Measurements from ENCODE around the gene PTPRE.
"Not testable (repeated sequence)": the region's sequence is repeated elsewhere in the genome, so short reads cannot be mapped to it uniquely, and the experiment has no call there.

The PTPRE gene

DNA sequence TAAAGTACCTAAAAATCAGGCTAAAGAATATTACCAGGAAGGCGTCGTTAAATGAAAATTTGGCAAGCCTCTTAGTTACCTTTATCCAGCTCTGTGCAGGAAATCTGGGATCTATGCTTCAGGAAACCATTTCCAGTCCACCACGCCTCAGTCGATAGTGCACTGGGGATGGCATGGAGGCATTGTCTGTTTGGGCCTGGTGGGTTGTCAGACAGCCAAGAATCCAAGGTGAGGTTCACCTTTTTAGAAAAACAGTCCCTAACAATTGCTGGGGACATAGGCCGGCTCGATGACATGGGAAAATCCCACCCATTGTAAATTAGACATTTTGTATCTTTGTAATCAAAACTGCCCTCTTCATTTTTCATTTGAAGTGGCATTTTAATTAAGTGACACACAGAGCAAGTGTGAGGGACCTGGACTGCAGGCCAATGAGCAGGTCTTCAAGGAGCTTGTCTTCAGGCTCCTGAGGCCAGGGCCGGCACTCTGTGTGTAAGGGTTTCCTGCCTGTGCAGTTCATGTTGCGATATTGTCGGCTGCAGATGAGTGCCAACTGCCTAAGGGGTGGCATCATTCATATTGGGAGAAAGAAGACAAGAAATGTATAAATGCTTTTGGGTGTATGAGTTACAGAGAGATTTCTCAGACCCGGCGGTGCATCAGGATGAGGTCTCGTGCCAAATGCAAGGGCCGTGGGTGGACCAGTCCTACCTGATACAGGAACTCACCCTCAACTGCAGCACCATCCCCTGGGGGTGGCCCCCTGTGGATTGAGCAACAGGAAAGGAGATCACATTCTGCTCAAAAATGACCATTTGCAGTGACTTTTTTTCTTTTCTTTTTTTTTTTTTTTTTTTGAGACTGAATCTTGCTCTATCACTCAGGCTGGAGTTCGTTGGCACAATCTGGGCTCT lies 80.8 kb downstream of the PTPRE start:
- no peak for TF ChIP-seq ZNF302 (tag by site-specific recombination; IDR thresholded peaks at IDR 0.05; ENCODE audit: low read depth)
- peak; percentile 31; the same call in 1 of the 2 replicates for TF ChIP-seq GLIS1 (tag by site-specific recombination; IDR thresholded peaks at IDR 0.05)
- Histone ChIP-seq H3K9me3 (ENCODE audit: control insufficient read depth, insufficient read depth, low read depth, low read length) (no peaks in the 10 kb centered on the region), H3K36me3 (ENCODE audit: control insufficient read depth in 2 of 2, insufficient read depth in 1 of 2, low read length in 2 of 2) (no peaks in the 10 kb centered on the region), H3K4me3 (ENCODE audit: low read depth, low read length) (no peak overlapping the region), H3K27ac (ENCODE audit: extremely low read depth, low read depth, low read length) (no peak overlapping the region), H3K4me1 (ENCODE audit: control insufficient read depth, insufficient read depth, low read length) (peaks cover 16% of the 10 kb centered on the region)
- CTCF ChIA-PET: interaction anchor here (0.8 to 1.8 kb wide), 3 partner anchors 15 to 73 kb away, joined by 3 to 5 read pairs (median 3); no protein-coding TSS in a partner anchor
- POLR2A ChIA-PET: no interaction called here

DNA sequence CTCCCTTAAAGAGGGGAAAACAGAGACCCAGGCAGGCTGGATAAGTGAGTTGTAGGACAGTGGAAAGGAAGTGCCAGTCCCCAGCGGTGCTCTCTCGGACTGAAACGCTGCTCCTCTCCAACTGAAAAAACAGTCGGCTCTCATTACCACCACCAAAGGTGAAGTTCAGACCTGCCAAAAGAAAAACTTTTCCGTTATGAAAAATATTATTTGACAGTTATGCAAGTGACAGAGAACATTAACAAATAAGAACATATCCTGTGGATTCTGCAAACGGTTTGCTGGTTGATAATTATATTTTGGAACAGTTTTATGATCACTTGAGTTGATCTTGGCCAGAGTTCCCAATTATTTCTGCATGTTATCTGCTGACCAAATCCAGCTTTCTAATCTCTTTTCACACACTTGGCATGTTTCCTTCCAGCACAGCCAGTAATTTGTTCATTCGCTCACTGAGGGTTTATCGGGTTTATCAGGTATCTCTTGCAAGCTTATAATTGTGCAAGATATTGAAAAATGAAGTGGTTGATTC lies 82.6 kb downstream of the PTPRE start:
- TF ChIP-seq ZNF843 (tag by site-specific recombination; IDR thresholded peaks at IDR 0.05) (peak; percentile 39; the same call in 1 of the 2 replicates), SP7 (tag by site-specific recombination; IDR thresholded peaks at IDR 0.05) (0 out of 2 replicates have a peak, but pooled peaks have one; percentile 19), ZNF777 (tag by site-specific recombination; IDR thresholded peaks at IDR 0.05; ENCODE audit: borderline replicate concordance) (no peak), FEZF1 (tag by site-specific recombination; IDR thresholded peaks at IDR 0.05) (0 out of 2 replicates have a peak, but pooled peaks have one; percentile 32), ZNF596 (tag by site-specific recombination; IDR thresholded peaks at IDR 0.05) (0 out of 2 replicates have a peak, but pooled peaks have one; percentile 3)
- TF ChIP-seq, protein P1, sequence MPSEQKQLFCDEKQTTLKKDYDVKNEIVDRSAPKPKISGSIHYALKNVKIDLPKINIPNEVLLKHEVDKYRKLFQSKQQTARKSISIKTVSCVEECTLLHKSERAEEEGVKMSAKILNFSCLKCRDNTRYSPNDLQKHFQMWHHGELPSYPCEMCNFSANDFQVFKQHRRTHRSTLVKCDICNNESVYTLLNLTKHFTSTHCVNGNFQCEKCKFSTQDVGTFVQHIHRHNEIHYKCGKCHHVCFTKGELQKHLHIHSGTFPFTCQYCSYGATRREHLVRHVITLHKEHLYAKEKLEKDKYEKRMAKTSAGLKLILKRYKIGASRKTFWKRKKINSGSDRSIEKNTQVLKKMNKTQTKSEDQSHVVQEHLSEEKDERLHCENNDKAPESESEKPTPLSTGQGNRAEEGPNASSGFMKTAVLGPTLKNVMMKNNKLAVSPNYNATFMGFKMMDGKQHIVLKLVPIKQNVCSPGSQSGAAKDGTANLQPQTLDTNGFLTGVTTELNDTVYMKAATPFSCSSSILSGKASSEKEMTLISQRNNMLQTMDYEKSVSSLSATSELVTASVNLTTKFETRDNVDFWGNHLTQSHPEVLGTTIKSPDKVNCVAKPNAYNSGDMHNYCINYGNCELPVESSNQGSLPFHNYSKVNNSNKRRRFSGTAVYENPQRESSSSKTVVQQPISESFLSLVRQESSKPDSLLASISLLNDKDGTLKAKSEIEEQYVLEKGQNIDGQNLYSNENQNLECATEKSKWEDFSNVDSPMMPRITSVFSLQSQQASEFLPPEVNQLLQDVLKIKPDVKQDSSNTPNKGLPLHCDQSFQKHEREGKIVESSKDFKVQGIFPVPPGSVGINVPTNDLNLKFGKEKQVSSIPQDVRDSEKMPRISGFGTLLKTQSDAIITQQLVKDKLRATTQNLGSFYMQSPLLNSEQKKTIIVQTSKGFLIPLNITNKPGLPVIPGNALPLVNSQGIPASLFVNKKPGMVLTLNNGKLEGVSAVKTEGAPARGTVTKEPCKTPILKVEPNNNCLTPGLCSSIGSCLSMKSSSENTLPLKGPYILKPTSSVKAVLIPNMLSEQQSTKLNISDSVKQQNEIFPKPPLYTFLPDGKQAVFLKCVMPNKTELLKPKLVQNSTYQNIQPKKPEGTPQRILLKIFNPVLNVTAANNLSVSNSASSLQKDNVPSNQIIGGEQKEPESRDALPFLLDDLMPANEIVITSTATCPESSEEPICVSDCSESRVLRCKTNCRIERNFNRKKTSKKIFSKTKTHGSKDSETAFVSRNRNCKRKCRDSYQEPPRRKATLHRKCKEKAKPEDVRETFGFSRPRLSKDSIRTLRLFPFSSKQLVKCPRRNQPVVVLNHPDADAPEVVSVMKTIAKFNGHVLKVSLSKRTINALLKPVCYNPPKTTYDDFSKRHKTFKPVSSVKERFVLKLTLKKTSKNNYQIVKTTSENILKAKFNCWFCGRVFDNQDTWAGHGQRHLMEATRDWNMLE (tag by site-specific recombination; conservative IDR thresholded peaks at IDR 0.05; ENCODE audit: low read depth): no peak
- TF ChIP-seq, protein P2, sequence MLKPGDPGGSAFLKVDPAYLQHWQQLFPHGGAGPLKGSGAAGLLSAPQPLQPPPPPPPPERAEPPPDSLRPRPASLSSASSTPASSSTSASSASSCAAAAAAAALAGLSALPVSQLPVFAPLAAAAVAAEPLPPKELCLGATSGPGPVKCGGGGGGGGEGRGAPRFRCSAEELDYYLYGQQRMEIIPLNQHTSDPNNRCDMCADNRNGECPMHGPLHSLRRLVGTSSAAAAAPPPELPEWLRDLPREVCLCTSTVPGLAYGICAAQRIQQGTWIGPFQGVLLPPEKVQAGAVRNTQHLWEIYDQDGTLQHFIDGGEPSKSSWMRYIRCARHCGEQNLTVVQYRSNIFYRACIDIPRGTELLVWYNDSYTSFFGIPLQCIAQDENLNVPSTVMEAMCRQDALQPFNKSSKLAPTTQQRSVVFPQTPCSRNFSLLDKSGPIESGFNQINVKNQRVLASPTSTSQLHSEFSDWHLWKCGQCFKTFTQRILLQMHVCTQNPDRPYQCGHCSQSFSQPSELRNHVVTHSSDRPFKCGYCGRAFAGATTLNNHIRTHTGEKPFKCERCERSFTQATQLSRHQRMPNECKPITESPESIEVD (tag by site-specific recombination; IDR thresholded peaks at IDR 0.05): peak; percentile 80
- Histone ChIP-seq H3K4me1 (ENCODE audit: control insufficient read depth, insufficient read depth, low read length) (peaks cover 16% of the 10 kb centered on the region), H3K4me3 (ENCODE audit: low read depth, low read length) (no peak overlapping the region), H3K27ac (ENCODE audit: extremely low read depth, low read depth, low read length) (no peak overlapping the region), H3K36me3 (ENCODE audit: control insufficient read depth in 2 of 2, insufficient read depth in 1 of 2, low read length in 2 of 2) (no peaks in the 10 kb centered on the region), H3K9me3 (ENCODE audit: control insufficient read depth, insufficient read depth, low read depth, low read length) (no peaks in the 10 kb centered on the region)
- CTCF ChIA-PET: interaction anchor here (0.7 kb wide), 1 partner anchor 1560 kb away, joined by 3 read pairs; no protein-coding TSS in a partner anchor
- POLR2A ChIA-PET: no interaction called here

DNA sequence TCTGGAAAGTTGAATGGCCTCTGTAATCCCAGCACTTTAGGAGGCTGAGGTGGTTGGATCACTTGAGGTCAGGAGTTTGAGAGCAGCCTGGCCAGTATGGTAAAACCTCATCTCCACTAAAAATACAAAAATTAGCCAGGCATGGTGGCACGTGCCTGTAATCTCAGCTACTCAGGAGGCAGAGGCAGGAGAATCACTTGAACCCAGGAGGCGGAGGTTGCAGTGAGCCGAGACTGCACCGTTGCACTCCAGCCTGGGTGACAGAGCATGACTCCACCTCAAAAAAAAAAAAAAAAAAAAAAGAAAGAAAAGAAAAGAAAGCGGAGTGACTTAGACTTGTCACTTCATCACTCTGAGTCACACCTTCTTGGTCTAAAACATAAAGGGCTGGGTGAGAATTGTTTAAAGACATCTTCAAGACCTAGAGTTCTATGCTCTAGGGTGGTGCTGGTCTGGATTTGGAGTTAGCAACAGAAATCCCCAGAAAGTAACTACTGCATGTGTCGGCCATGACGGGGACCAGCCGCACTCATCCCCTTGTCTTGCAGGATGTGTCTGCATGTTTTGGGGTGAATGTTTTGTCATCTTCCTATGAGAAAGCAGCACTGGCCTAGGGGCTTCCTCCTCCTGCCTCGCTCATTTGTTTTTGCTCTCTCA lies 83.4 kb downstream of the PTPRE start:
- H3K4me1 ChIP-seq (ENCODE audit: control insufficient read depth, insufficient read depth, low read length): peaks cover 16% of the 10 kb centered on the region
- POLR2A ChIA-PET; H3K27ac ChIP-seq (ENCODE audit: extremely low read depth, low read depth, low read length); H3K9me3 ChIP-seq (ENCODE audit: control insufficient read depth, insufficient read depth, low read depth, low read length); H3K36me3 ChIP-seq (ENCODE audit: control insufficient read depth in 2 of 2, insufficient read depth in 1 of 2, low read length in 2 of 2); H3K4me3 ChIP-seq (ENCODE audit: low read depth, low read length): not testable (repeated sequence)
- CTCF ChIA-PET: interaction anchor here (0.7 kb wide), 1 partner anchor 1559 kb away, joined by 3 read pairs; no protein-coding TSS in a partner anchor
- TF ChIP-seq ZBTB17 (tag by site-specific recombination; IDR thresholded peaks at IDR 0.05) (peak; percentile 32; the same call in 1 of the 2 replicates), ZSCAN16 (tag by site-specific recombination; IDR thresholded peaks at IDR 0.05) (0 out of 2 replicates have a peak, but pooled peaks have one; percentile 44)
